Neural cell (in vitro differentiated cells): ENCODE data around the gene PROZ. TPM values are rescaled to one million over a fixed set of nuclear protein-coding genes. Genes with fewer than 3 reads are reported as not detected.

ENCODE experiments used
- H2AFZ ChIP-seq: fragments of 200-600, 300-800 bp; sonication (generic), shearing (Covaris generic); 2 replicates; pipeline ENCODE4 v1.6.0; 2014; ENCODE audit warnings: low read depth, mild to moderate bottlenecking, antibody characterized with exemption, low read length, moderate library complexity
- H3F3A ChIP-seq: fragments of 200-600 bp; shearing (Covaris generic); 2 replicates; pipeline ENCODE4 v1.6.1; 2016; ENCODE audit warnings: mild to moderate bottlenecking, moderate library complexity, mixed read lengths, antibody characterized with exemption, low read length; ENCODE audit not compliant: insufficient read depth, poor library complexity, severe bottlenecking
- H3K27ac ChIP-seq: fragments of 200-600, 300-800 bp; sonication (generic), shearing (Covaris generic); 2 replicates; pipeline ENCODE4 v1.5.1; 2014; ENCODE audit warnings: mild to moderate bottlenecking, low read length, moderate library complexity
- H3K27me3 ChIP-seq: fragments of 300-800, 200-600 bp; sonication (generic), shearing (Covaris generic); 2 replicates; pipeline ENCODE4 v1.6.0; 2014; ENCODE audit warnings: mild to moderate bottlenecking, low read depth, low read length, moderate library complexity; ENCODE audit not compliant: insufficient read depth
- H3K36me3 ChIP-seq: fragments of 300-800, 200-600 bp; sonication (generic), shearing (Covaris generic); 2 replicates; pipeline ENCODE4 v1.5.1; 2014; ENCODE audit warnings: mild to moderate bottlenecking, antibody characterized with exemption, low read length, moderate library complexity; ENCODE audit not compliant: insufficient read depth
- H3K4me2 ChIP-seq: fragments of 300-800, 200-600 bp; sonication (generic), shearing (Covaris generic); 2 replicates; pipeline ENCODE4 v1.6.0; 2014; ENCODE audit warnings: mild to moderate bottlenecking, low read length
- H3K4me3 ChIP-seq: fragments of 300-800, 200-600 bp; sonication (generic), shearing (Covaris generic); 2 replicates; pipeline ENCODE4 v1.5.1; 2014; ENCODE audit warnings: mild to moderate bottlenecking, low read length, moderate library complexity
- H3K79me2 ChIP-seq: fragments of 200-600 bp; shearing (Covaris generic); replicated peaks from 2 replicates; pipeline ENCODE4 v1.6.0; 2014; ENCODE audit warnings: mild to moderate bottlenecking, low read length, moderate library complexity; ENCODE audit not compliant: insufficient read depth
- H3K9ac ChIP-seq: fragments of 300-800, 200-600 bp; sonication (generic), shearing (Covaris generic); 2 replicates; pipeline ENCODE4 v1.6.1; 2016; ENCODE audit warnings: mild to moderate bottlenecking, low read length, mixed read lengths
- H3K9me2 ChIP-seq: fragments of 200-600 bp; shearing (Covaris generic); 2 replicates; pipeline ENCODE4 v1.6.1; 2016; ENCODE audit warnings: mild to moderate bottlenecking, low read length, mixed read lengths; ENCODE audit not compliant: insufficient read depth
- H3K9me3 ChIP-seq: fragments of 200-600, 300-800 bp; sonication (generic), shearing (Covaris generic); 2 replicates; pipeline ENCODE4 v1.6.1; 2016; ENCODE audit warnings: mild to moderate bottlenecking, mixed run types, low read length, moderate library complexity, mixed read lengths
- H4K20me1 ChIP-seq: fragments of 200-600 bp; shearing (Covaris generic); 2 replicates; pipeline ENCODE4 v1.6.1; 2016; ENCODE audit warnings: mild to moderate bottlenecking, mixed run types; ENCODE audit not compliant: insufficient read depth
- CTCF ChIP-seq: fragments of 450-650 bp; IDR thresholded peaks from 2 replicates; pipeline ENCODE4 v1.5.1; 2014; ENCODE audit warnings: antibody characterized with exemption, mild to moderate bottlenecking, moderate library complexity; ENCODE audit not compliant: poor library complexity, severe bottlenecking
- EP300 ChIP-seq: fragments of 450-650 bp; conservative IDR thresholded peaks from 2 replicates; pipeline ENCODE4 v1.6.1; 2014; ENCODE audit warnings: antibody characterized with exemption, mild to moderate bottlenecking, moderate library complexity; ENCODE audit not compliant: poor library complexity, severe bottlenecking
- EZH2 ChIP-seq: fragments of 200-600, 300-800 bp; shearing (Covaris generic), sonication (generic); IDR thresholded peaks from 2 replicates; pipeline ENCODE4 v1.6.1; 2014; ENCODE audit warnings: antibody characterized with exemption, low read length, borderline replicate concordance, mild to moderate bottlenecking; ENCODE audit not compliant: insufficient read depth, poor library complexity, severe bottlenecking
- MXI1 ChIP-seq: fragments of 450-650 bp; conservative IDR thresholded peaks from 2 replicates; pipeline ENCODE4 v1.6.1; 2014; ENCODE audit warnings: antibody characterized with exemption, mild to moderate bottlenecking; ENCODE audit not compliant: poor library complexity, severe bottlenecking
- POLR2AphosphoS5 ChIP-seq: IDR thresholded peaks from 2 replicates; pipeline ENCODE4 v1.6.1; 2012
- RAD21 ChIP-seq: fragments of 450-650 bp; conservative IDR thresholded peaks from 2 replicates; pipeline ENCODE4 v1.6.1; 2014; ENCODE audit warnings: antibody characterized with exemption, mild to moderate bottlenecking, moderate library complexity
- REST ChIP-seq: IDR thresholded peaks from 2 replicates; pipeline ENCODE4 v1.6.1; 2012; ENCODE audit warnings: borderline replicate concordance
- SMC3 ChIP-seq: fragments of 450-650 bp; conservative IDR thresholded peaks from 2 replicates; pipeline ENCODE4 v1.6.1; 2014; ENCODE audit warnings: antibody characterized with exemption, mild to moderate bottlenecking, moderate library complexity; ENCODE audit not compliant: poor library complexity
- TAF1 ChIP-seq: IDR thresholded peaks from 2 replicates; pipeline ENCODE4 v1.6.1; 2012; ENCODE audit warnings: low read depth
- polyA plus RNA-seq: library from polyadenylated mRNA; depleted of rRNA; stranded (reverse); fragments of >200 nt; gene quantifications from 2 replicates; pipeline ENCODE4 v1.2.3, GENCODE V29; 2014

PROZ gene
- polyA plus RNA-seq, 1 donor from 2014 or later = not detected

DNA sequence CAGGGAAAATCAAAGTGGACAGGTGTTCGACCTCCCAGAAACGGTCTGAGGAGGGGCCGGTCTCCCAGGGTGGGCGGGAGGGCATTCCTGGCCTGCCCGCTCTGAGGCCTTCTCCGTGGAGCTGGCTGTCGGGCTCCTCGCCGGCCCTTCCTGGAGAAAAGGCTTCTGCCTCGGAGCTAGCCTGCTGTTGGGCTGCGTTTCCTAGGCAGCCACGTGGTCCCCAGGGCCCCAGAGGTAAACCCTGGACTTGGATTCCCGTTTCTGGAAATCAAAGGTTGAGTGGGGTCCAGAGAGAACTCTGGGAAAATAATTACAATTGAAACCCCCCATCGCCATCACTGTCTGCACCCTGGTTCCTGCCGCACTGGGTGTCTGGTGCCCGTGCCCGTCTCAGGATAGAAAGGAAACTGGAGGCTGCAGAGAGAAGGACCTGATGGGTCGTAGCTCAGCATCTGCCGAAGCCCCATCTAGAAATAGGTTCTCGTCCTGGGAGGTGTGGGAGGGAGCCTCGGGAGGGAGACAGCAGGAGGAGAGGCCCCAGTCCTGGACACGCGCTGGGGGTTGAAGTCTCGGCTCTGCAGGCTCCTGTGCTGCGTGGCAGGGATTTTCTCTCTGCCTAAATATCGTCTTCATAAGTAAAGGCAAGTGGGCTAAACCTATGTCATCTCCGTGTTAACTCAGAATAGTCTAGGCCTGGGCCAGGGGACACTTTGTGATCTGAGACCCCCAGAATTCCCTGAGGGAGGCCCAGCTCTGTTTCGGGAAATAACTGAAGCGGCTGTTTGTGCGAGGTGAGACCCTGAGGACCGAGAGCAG, 7.7 kb upstream of the PROZ start:
- no peak overlapping the region for H2AFZ ChIP-seq
- no peak overlapping the region for H3K27ac ChIP-seq
- H3K79me2 ChIP-seq = no peaks in the 10 kb centered on the region
- H3K9ac ChIP-seq = no peak overlapping the region
- H3F3A ChIP-seq = no peaks in the 10 kb centered on the region
- no peaks in the 10 kb centered on the region for H3K9me3 ChIP-seq
- H3K9me2 ChIP-seq = no peaks in the 10 kb centered on the region
- no peak for TF ChIP-seq EP300
- no peak for TF ChIP-seq TAF1
- TF ChIP-seq MXI1 = no peak
- no peak for TF ChIP-seq REST
- TF ChIP-seq EZH2 = no peak
- no peak for TF ChIP-seq RAD21
- no peak for TF ChIP-seq POLR2AphosphoS5
- TF ChIP-seq CTCF = no peak
- no peak for TF ChIP-seq SMC3
- no peak overlapping the region for H3K4me2 ChIP-seq
- H3K36me3 ChIP-seq = no peaks in the 10 kb centered on the region
- H3K4me3 ChIP-seq = no peak overlapping the region
- H3K27me3 ChIP-seq = peaks cover 16% of the 10 kb centered on the region
- no peaks in the 10 kb centered on the region for H4K20me1 ChIP-seq

DNA sequence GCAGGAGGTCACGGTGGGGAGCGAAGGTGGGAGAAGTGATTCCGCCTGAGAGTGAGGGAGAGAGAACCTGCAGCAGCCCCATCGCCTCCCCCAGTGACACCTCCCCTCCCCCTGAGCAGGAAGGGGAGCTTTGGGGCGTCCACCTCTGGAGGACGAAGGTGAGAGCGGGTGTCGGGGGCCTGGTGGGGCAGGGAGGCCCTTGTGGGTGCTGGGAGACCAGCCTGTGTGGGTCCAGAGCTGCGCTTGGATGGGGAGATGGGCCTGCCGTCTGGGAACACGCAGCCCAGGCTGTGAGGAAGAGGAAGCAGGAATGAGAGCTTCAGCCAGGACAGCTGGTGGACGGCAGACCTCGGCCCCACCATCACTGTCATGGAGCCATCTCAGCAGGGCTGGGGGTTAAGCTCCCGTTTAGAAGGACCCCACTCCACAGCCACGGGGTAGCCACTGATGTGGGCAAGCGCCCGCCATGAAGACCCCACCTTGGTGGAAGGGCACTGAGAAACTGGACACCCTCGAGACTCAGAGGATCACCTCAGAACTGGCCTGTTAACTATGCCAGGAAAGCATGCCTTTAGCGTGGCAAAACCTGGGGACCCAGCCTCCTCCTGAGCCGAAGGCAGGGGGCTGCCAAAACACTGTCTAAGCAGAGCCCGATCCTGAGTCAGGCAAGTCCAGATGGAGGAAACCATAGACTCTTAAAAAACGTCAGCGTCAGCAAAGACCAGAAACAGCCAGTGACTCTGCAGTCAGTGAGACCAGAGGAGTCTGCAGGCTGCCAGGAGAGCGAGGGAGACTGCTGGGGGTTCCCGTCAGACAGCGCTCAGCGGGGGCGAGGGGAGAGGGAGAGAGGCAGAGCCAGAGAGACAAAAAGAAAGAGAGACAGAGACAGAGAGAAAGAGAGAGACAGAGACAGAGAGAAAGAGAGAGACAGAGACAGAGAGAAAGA, 6.4 kb upstream of the PROZ start:
- Histone ChIP-seq H3F3A (no peaks in the 10 kb centered on the region), H3K4me2 (no peak overlapping the region), H3K4me3 (no peak overlapping the region), H3K9me3 (no peaks in the 10 kb centered on the region), H4K20me1 (no peaks in the 10 kb centered on the region), H3K9ac (no peak overlapping the region), H3K27ac (no peak overlapping the region), H3K36me3 (no peaks in the 10 kb centered on the region), H3K9me2 (no peaks in the 10 kb centered on the region), H2AFZ (no peak overlapping the region), H3K27me3 (peaks cover 16% of the 10 kb centered on the region), H3K79me2 (no peaks in the 10 kb centered on the region)
- no peak for TF ChIP-seq SMC3
- no peak for TF ChIP-seq EP300
- TF ChIP-seq POLR2AphosphoS5 = no peak
- TF ChIP-seq CTCF = no peak
- TF ChIP-seq MXI1 = no peak
- no peak for TF ChIP-seq RAD21
- TF ChIP-seq REST = no peak
- no peak for TF ChIP-seq TAF1
- TF ChIP-seq EZH2 = no peak
